Left ventricle myocardium inferior (tissue), 1 donor: ENCODE measurements around the gene SCMH1. TPM values are rescaled to one million over a fixed set of nuclear protein-coding genes. Genes with fewer than 3 reads are reported as not detected.

Experiments used
- DNase-seq: peaks from one replicate; pipeline ENCODE4 v3.0.0-alpha.2; 2020
- H3K27ac ChIP-seq: fragments of 200-600 bp; replicated peaks from 2 replicates; pipeline ENCODE4 v1.8.0; 2021
- H3K27me3 ChIP-seq: fragments of 200-600 bp; 2 replicates; pipeline ENCODE4 v1.8.0; 2021; ENCODE audit warnings: low read depth
- H3K36me3 ChIP-seq: fragments of 200-600 bp; 2 replicates; pipeline ENCODE4 v1.8.0; 2021
- H3K4me1 ChIP-seq: fragments of 200-600 bp; 2 replicates; pipeline ENCODE4 v1.8.0; 2021
- H3K4me3 ChIP-seq: fragments of 200-600 bp; 2 replicates; pipeline ENCODE4 v1.8.0; 2021; ENCODE audit warnings: mild to moderate bottlenecking, moderate library complexity
- H3K9me3 ChIP-seq: fragments of 200-600 bp; replicated peaks from 2 replicates; pipeline ENCODE4 v1.8.0; 2021
- intact Hi-C: fragments of 100-400 bp; cut with micrococcal nuclease; formaldehyde crosslinking; loops from one replicate; pipeline ENCODE4 v1.11.0; 2022
- total RNA-seq: library from RNA; stranded (reverse); fragmentation: NEBNext Ultra II Directional; extraction: Animal tissue kit (Norgen Biotek cat#: 25700); gene quantifications from one replicate; pipeline ENCODE4 v1.2.1, GENCODE V29; 2021
- TF ChIP-seq, protein P1 (sequence below): fragments of 200-600 bp; IDR thresholded peaks from 2 replicates; pipeline ENCODE4 v1.8.0; 2021; ENCODE audit warnings: antibody characterized with exemption, mild to moderate bottlenecking, borderline replicate concordance
- donor health status: DM: no; HTN: yes; CAD: no; lungs with severe emphysema.

Gene SCMH1
- total RNA-seq, 1 donor from 2014 or later: 48.1 TPM

DNA sequence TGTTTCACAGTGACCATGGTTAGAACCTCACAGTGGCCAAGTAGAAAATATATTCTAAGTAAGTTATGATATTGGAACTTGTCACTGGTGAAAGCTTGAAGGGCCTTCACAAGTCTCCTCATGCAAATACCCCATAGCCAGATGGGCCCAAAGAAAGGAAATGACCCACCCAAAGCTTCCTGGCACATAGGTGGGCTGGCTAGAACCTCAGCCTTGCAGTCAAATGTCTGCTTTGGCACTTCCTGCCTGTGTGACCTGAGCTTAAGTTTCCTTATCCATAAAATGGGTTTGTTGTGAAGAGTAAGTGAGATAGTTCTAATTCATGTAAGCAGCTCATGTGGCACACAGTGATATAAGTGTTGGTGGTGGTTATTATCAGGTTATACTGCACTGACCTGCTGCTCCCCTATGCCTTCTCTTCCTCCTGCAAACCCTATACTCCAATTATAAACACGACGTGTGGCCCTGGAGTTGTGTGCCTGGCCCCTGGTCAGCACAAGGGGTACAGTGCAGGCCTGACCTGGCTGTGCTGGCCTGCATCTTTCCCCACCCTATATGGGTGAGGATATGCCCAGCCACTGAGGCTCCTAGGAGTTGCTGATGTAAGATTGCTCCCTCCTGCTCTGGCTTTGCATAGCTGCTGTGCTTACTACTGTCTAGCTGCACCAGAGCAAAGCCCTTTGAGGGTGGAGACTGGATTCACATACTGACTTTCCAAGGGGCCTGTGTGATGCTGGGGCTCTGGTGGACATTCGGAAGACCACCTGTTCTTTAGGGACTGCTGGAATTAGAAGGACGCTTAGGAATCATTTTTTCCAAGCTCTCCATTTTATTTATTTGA, 215.9 kb downstream of the SCMH1 start:
- no peak for DNase-seq
- peaks cover 51% of the 10 kb centered on the region for H3K36me3 ChIP-seq
- TF ChIP-seq, protein P1, sequence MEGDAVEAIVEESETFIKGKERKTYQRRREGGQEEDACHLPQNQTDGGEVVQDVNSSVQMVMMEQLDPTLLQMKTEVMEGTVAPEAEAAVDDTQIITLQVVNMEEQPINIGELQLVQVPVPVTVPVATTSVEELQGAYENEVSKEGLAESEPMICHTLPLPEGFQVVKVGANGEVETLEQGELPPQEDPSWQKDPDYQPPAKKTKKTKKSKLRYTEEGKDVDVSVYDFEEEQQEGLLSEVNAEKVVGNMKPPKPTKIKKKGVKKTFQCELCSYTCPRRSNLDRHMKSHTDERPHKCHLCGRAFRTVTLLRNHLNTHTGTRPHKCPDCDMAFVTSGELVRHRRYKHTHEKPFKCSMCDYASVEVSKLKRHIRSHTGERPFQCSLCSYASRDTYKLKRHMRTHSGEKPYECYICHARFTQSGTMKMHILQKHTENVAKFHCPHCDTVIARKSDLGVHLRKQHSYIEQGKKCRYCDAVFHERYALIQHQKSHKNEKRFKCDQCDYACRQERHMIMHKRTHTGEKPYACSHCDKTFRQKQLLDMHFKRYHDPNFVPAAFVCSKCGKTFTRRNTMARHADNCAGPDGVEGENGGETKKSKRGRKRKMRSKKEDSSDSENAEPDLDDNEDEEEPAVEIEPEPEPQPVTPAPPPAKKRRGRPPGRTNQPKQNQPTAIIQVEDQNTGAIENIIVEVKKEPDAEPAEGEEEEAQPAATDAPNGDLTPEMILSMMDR: no peak

DNA sequence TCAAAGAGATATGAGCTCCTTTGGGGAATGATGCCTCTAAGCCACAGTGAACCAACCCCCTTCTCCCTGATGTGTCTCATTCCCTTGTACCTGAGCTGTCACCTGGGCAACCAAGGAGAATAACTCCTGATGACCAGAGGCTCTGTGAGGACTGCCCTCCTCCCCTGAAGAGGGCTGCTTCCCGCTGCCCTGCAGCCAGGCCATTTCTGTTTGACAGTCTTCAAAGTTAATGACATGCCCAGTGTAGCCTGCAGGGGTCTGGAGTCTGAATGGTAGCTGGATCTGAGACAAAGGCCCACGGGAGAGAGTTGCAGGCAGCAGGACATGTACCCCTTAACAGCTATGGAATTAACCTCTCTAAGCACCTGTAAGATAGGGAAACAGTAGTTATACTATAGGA, 217.2 kb downstream of the SCMH1 start:
- H3K4me3 ChIP-seq: no peak overlapping the region
- no peak overlapping the region for H3K27ac ChIP-seq
- intact Hi-C loops: no loop called here
- no peaks in the 10 kb centered on the region for H3K27me3 ChIP-seq
- peaks cover 18% of the 10 kb centered on the region for H3K4me1 ChIP-seq
- no peak for DNase-seq
- TF ChIP-seq, protein P1: no peak
- H3K36me3 ChIP-seq: peaks cover 40% of the 10 kb centered on the region
- H3K9me3 ChIP-seq: no peaks in the 10 kb centered on the region

More for the DNA sequence above, 215.9 kb downstream of the SCMH1 start:
- intact Hi-C loops: no loop called here
- H3K4me3 ChIP-seq: no peak overlapping the region
- H3K27ac ChIP-seq: no peak overlapping the region
- H3K9me3 ChIP-seq: no peaks in the 10 kb centered on the region
- no peaks in the 10 kb centered on the region for H3K27me3 ChIP-seq
- H3K4me1 ChIP-seq: peaks cover 13% of the 10 kb centered on the region

DNA sequence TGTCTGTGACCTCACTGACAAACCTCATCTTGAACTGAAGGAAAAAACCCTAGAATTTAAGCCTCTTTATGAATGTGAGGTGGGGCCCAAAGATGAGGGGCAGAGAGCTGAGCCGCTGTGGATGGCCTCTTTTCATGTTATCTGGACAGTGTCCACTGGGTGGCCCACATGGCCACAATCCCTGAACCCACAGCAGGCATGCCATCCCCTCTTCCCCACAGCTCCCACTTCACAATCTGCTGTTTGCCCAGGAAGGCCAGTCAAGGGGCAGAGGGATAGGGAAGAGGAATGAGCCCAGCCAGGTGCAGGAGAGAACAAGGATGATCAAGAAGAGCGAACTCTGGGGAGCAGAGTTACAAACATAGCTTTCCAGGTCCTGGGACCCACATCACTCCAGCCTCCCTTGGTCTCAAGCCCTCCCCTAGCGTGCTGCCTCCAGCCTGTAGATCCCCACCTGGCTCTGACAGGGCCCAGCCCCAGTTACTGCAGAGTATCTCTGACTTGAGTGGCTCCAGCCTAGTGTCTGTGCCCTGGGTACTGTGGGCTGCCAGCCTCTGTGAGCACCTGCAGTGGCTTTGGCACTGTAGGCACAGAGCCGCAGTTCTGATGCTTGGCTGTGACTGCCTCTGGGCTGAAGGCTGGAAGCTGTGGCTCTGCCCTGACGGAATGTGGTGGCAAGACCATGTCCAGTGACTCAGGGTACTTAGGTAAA, 218.7 kb downstream of the SCMH1 start:
- Histone ChIP-seq H3K4me1 (peaks cover 18% of the 10 kb centered on the region), H3K4me3 (no peak overlapping the region), H3K27ac (no peak overlapping the region), H3K27me3 (no peaks in the 10 kb centered on the region), H3K36me3 (peaks cover 34% of the 10 kb centered on the region), H3K9me3 (no peaks in the 10 kb centered on the region)
- TF ChIP-seq, protein P1: no peak
- intact Hi-C loops: no loop called here
- DNase-seq: no peak

DNA sequence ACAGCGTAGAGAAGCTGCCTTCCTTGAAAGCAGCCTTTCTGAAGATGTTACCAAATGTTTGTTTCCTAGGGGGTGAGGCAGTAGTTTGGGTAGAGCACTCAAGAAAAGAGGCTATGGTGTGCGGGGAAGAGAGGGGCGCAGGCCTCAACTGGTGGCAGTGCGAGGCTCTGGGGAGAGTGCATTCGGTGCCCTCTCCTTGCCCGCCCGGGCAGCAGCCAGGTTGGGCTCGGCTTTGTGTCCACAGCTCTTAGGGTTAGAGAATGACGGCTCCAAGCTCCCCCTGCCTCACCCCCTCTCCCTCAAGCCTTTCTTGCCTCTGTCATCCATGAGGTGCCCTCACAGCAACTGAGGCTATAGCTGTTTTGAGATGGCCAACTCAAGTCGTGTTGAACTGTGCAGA, 219.7 kb downstream of the SCMH1 start:
- TF ChIP-seq, protein P1: no peak
- no peak for DNase-seq
- Histone ChIP-seq H3K4me1 (peaks cover 18% of the 10 kb centered on the region), H3K27me3 (no peaks in the 10 kb centered on the region), H3K36me3 (peaks cover 29% of the 10 kb centered on the region), H3K27ac (peak overlapping the region; percentile 56), H3K9me3 (no peaks in the 10 kb centered on the region), H3K4me3 (no peak overlapping the region)
- intact Hi-C loops: no loop called here

- DNase-seq: peak; percentile 40
- Histone ChIP-seq H3K4me1 (peaks cover 18% of the 10 kb centered on the region), H3K27ac (peak within 1 kb of the TSS; percentile 56), H3K36me3 (peaks cover 25% of the 10 kb centered on the region), H3K4me3 (no peak within 1 kb of the TSS), H3K9me3 (no peaks in the 10 kb centered on the region), H3K27me3 (no peaks in the 10 kb centered on the region)
- intact Hi-C loops: no loop called here
- TF ChIP-seq, protein P1: no peak
These were observed 220.4 kb downstream of the SCMH1 start, which contains the start of gene SLFNL1 for GRCh38 chr1:41021526-41022308. Gene SLFNL1 (minus strand): TSS chr1:41021725. CDS start chr1:41020660, 1,065 bp downstream.
